Measurements from ENCODE around the gene SLC29A3. TPM values are rescaled to one million over a fixed set of nuclear protein-coding genes. Genes with fewer than 3 reads are reported as not detected.

SLC29A3 gene
- total and polyA plus RNA-seq, 2 experiments from 2014 or later = 10.3 to 12.3 TPM

- H3K9me2 ChIP-seq (ENCODE audit: insufficient read depth) = no peaks in the 10 kb centered on the region
- H3K36me3 ChIP-seq (ENCODE audit: insufficient read depth) = no peaks in the 10 kb centered on the region
- TF ChIP-seq NANOG (IDR thresholded peaks at IDR 0.05; ENCODE audit: borderline replicate concordance) = no peak
- TF ChIP-seq STAT1 (IDR thresholded peaks at IDR 0.05; ENCODE audit: unreplicated experiment) = no peak
- no peak for TF ChIP-seq REST (IDR thresholded peaks at IDR 0.05; ENCODE audit: unreplicated experiment)
- TF ChIP-seq, protein P1, sequence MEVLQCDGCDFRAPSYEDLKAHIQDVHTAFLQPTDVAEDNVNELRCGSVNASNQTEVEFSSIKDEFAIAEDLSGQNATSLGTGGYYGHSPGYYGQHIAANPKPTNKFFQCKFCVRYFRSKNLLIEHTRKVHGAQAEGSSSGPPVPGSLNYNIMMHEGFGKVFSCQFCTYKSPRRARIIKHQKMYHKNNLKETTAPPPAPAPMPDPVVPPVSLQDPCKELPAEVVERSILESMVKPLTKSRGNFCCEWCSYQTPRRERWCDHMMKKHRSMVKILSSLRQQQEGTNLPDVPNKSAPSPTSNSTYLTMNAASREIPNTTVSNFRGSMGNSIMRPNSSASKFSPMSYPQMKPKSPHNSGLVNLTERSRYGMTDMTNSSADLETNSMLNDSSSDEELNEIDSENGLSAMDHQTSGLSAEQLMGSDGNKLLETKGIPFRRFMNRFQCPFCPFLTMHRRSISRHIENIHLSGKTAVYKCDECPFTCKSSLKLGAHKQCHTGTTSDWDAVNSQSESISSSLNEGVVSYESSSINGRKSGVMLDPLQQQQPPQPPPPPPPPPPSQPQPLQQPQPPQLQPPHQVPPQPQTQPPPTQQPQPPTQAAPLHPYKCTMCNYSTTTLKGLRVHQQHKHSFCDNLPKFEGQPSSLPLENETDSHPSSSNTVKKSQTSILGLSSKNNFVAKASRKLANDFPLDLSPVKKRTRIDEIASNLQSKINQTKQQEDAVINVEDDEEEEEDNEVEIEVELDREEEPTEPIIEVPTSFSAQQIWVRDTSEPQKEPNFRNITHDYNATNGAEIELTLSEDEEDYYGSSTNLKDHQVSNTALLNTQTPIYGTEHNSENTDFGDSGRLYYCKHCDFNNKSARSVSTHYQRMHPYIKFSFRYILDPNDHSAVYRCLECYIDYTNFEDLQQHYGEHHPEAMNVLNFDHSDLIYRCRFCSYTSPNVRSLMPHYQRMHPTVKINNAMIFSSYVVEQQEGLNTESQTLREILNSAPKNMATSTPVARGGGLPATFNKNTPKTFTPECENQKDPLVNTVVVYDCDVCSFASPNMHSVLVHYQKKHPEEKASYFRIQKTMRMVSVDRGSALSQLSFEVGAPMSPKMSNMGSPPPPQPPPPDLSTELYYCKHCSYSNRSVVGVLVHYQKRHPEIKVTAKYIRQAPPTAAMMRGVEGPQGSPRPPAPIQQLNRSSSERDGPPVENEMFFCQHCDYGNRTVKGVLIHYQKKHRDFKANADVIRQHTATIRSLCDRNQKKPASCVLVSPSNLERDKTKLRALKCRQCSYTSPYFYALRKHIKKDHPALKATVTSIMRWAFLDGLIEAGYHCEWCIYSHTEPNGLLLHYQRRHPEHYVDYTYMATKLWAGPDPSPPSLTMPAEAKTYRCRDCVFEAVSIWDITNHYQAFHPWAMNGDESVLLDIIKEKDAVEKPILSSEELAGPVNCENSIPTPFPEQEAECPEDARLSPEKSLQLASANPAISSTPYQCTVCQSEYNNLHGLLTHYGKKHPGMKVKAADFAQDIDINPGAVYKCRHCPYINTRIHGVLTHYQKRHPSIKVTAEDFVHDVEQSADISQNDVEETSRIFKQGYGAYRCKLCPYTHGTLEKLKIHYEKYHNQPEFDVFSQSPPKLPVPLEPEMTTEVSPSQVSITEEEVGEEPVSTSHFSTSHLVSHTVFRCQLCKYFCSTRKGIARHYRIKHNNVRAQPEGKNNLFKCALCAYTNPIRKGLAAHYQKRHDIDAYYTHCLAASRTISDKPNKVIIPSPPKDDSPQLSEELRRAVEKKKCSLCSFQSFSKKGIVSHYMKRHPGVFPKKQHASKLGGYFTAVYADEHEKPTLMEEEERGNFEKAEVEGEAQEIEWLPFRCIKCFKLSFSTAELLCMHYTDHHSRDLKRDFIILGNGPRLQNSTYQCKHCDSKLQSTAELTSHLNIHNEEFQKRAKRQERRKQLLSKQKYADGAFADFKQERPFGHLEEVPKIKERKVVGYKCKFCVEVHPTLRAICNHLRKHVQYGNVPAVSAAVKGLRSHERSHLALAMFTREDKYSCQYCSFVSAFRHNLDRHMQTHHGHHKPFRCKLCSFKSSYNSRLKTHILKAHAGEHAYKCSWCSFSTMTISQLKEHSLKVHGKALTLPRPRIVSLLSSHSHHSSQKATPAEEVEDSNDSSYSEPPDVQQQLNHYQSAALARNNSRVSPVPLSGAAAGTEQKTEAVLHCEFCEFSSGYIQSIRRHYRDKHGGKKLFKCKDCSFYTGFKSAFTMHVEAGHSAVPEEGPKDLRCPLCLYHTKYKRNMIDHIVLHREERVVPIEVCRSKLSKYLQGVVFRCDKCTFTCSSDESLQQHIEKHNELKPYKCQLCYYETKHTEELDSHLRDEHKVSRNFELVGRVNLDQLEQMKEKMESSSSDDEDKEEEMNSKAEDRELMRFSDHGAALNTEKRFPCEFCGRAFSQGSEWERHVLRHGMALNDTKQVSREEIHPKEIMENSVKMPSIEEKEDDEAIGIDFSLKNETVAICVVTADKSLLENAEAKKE (CRISPR knock-in tag; IDR thresholded peaks at IDR 0.05) = no peak
- no peak for TF ChIP-seq ZNF114 (CRISPR knock-in tag; IDR thresholded peaks at IDR 0.05)
- no peak for TF ChIP-seq CTCF (conservative IDR thresholded peaks at IDR 0.05; ENCODE audit: low read depth in 2 of 2)
- no peak for TF ChIP-seq JUNB (IDR thresholded peaks at IDR 0.05; ENCODE audit: unreplicated experiment)
- TF ChIP-seq EZH2 (IDR thresholded peaks at IDR 0.05; ENCODE audit: low read depth, unreplicated experiment) = no peak
- TF ChIP-seq ZNF331 (CRISPR knock-in tag; IDR thresholded peaks at IDR 0.05; ENCODE audit: low read depth) = no peak
- no peak for TF ChIP-seq CREB1 (CRISPR knock-in tag; IDR thresholded peaks at IDR 0.05; ENCODE audit: low read depth)
- TF ChIP-seq ETS1 (IDR thresholded peaks at IDR 0.05) = no peak
- TF ChIP-seq POLR2AphosphoS5 (IDR thresholded peaks at IDR 0.05; ENCODE audit: low read depth) = no peak
- no peak for TF ChIP-seq EZH2phosphoT487 (IDR thresholded peaks at IDR 0.05; ENCODE audit: unreplicated experiment)
- H3K4me1 Mint-ChIP-seq = peaks cover 20% of the 10 kb centered on the region
- H3K79me2 ChIP-seq (replicated peaks; ENCODE audit: insufficient read depth) = no peaks in the 10 kb centered on the region
- H3K4me3 Mint-ChIP-seq = no peak overlapping the region
- no peak overlapping the region for H3K4me3 ChIP-seq
- H3K27me3 Mint-ChIP-seq (ENCODE audit: insufficient read depth, low read depth, poor library complexity) = peaks cover 46% of the 10 kb centered on the region
- H2AFZ ChIP-seq = no peak overlapping the region
- DNase-seq (ENCODE audit: low spot score) (no peak), ATAC-seq (no peak)
- H4K20me1 ChIP-seq (replicated peaks; ENCODE audit: insufficient read depth) = 0 out of 2 replicates have a peak, but pooled peaks cover 5% of the 10 kb centered on the region
- H3K4me2 ChIP-seq = no peak overlapping the region
- no peaks in the 10 kb centered on the region for H3K9me3 Mint-ChIP-seq
- H3K4me1 ChIP-seq (ENCODE audit: insufficient read depth) = peaks cover 21% of the 10 kb centered on the region
- H3K27ac Mint-ChIP-seq = no peak overlapping the region
- 0 out of 2 replicates have a peak, but pooled peaks cover 3% of the 10 kb centered on the region for H3F3A ChIP-seq (replicated peaks; ENCODE audit: low read depth)
- H3K36me3 Mint-ChIP-seq (ENCODE audit: low read depth) = no peaks in the 10 kb centered on the region
- H3K27me3 ChIP-seq (ENCODE audit: insufficient read depth) = peaks cover 44% of the 10 kb centered on the region
- H3K27ac ChIP-seq (ENCODE audit: low read depth) = no peak overlapping the region
Measured at GRCh38 chr10:71394926-71395562, 76.0 kb downstream of the SLC29A3 start.

Measured in GM23338 (cell line).